PFSK-1 (cell line): Measurements from ENCODE around the gene SMG6.

Source experiments
- POLR2AphosphoS5 ChIP-seq: IDR thresholded peaks from 2 replicates; pipeline ENCODE4 v1.6.1; 2012; ENCODE audit warnings: low read depth, mild to moderate bottlenecking, control low read depth, low read length, moderate library complexity
- SIN3A ChIP-seq: IDR thresholded peaks from 2 replicates; pipeline ENCODE4 v1.6.1; 2012; ENCODE audit warnings: mild to moderate bottlenecking, low read length, moderate library complexity, borderline replicate concordance; ENCODE audit not compliant: insufficient read depth
- TAF1 ChIP-seq: IDR thresholded peaks from 2 replicates; pipeline ENCODE4 v1.6.1; 2012; ENCODE audit warnings: low read length, control low read depth, borderline replicate concordance; ENCODE audit not compliant: insufficient read depth
- TF ChIP-seq, protein P1 (sequence below), 2 experiments: IDR thresholded peaks; 2 replicates each; pipeline versions ENCODE4 v1.6.1 to v1.8.0; 2011 to 2012; ENCODE audit warnings: low read depth in 2 of 2, low read length in 2 of 2, control low read depth in 1 of 2, inconsistent platforms in 1 of 2, mild to moderate bottlenecking in 1 of 2, moderate library complexity in 1 of 2; ENCODE audit not compliant: insufficient read depth in 1 of 2

DNA sequence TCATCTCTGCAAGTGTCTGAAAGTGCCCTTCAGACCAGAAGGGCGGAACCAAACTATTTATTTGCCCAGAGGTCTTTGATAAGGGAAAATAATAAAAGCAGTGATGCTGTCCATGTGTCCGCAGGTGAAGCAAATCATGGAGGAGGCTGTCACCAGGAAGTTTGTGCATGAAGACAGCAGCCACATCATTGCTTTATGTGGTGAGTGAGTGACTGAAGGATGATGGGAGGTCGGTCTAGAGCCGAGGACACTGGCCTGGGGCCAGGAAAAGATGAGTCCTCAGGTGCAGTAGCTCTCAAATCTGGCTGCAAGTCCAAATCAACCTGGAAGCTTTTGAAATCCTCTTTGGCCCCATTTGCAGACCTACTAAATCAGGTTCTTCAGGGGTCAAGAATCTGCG is 39.8 kb upstream of the SMG6 start:
- TF ChIP-seq POLR2AphosphoS5 (no peak), TAF1 (no peak), SIN3A (no peak)
- TF ChIP-seq, protein P1, sequence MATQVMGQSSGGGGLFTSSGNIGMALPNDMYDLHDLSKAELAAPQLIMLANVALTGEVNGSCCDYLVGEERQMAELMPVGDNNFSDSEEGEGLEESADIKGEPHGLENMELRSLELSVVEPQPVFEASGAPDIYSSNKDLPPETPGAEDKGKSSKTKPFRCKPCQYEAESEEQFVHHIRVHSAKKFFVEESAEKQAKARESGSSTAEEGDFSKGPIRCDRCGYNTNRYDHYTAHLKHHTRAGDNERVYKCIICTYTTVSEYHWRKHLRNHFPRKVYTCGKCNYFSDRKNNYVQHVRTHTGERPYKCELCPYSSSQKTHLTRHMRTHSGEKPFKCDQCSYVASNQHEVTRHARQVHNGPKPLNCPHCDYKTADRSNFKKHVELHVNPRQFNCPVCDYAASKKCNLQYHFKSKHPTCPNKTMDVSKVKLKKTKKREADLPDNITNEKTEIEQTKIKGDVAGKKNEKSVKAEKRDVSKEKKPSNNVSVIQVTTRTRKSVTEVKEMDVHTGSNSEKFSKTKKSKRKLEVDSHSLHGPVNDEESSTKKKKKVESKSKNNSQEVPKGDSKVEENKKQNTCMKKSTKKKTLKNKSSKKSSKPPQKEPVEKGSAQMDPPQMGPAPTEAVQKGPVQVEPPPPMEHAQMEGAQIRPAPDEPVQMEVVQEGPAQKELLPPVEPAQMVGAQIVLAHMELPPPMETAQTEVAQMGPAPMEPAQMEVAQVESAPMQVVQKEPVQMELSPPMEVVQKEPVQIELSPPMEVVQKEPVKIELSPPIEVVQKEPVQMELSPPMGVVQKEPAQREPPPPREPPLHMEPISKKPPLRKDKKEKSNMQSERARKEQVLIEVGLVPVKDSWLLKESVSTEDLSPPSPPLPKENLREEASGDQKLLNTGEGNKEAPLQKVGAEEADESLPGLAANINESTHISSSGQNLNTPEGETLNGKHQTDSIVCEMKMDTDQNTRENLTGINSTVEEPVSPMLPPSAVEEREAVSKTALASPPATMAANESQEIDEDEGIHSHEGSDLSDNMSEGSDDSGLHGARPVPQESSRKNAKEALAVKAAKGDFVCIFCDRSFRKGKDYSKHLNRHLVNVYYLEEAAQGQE (IDR thresholded peaks at IDR 0.05; ENCODE audit: insufficient read depth in 1 of 2, low read depth in 2 of 2, low read length in 2 of 2), result no peak
